Central memory CD8-positive, alpha-beta T cell (primary cell): ENCODE measurements around the gene TGFB1.

ENCODE experiments used
- ATAC-seq: fragments of 150-1000 bp; cut with Tn5 transposase; replicated peaks from 2 replicates; pipeline ENCODE4 v1.10.0; 2022; ENCODE audit warnings: mild to moderate bottlenecking, moderate FRiP score, moderate number of reproducible peaks; ENCODE audit not compliant: poor library complexity, severe bottlenecking; ENCODE audit errors: extremely low read depth
- DNase-seq, 2 donors: peaks; one replicate each; pipeline ENCODE4 v3.0.0; 2021; ENCODE audit warnings: low spot score in 2 of 2
- H3K27ac Mint-ChIP-seq: one replicate; pipeline ENCODE4 v1.8.0; 2022; ENCODE audit warnings: low read depth, mild to moderate bottlenecking, moderate library complexity, mixed read lengths
- H3K27me3 Mint-ChIP-seq: one replicate; pipeline ENCODE4 v1.8.0; 2022; ENCODE audit warnings: mixed read lengths
- H3K36me3 Mint-ChIP-seq: one replicate; pipeline ENCODE4 v1.8.0; 2022; ENCODE audit warnings: mild to moderate bottlenecking, moderate library complexity, mixed read lengths; ENCODE audit not compliant: insufficient read depth
- H3K4me1 Mint-ChIP-seq: one replicate; pipeline ENCODE4 v1.8.0; 2022; ENCODE audit warnings: mixed read lengths
- H3K4me3 Mint-ChIP-seq: one replicate; pipeline ENCODE4 v1.8.0; 2022; ENCODE audit warnings: mild to moderate bottlenecking, moderate library complexity, mixed read lengths
- H3K9me3 Mint-ChIP-seq: one replicate; pipeline ENCODE4 v1.8.0; 2022; ENCODE audit warnings: mixed read lengths

TGFB1 gene

GRCh38 chr19:41353466-41354342 lies at the start of gene TGFB1:
TGFB1 (minus strand) TSS chr19:41353922; CDS start chr19:41353044, 878 bp downstream.
- peak; percentile 41 for ATAC-seq
- DNase-seq, result peak; percentile 83 to 91
- H3K9me3 Mint-ChIP-seq, result no peaks in the 10 kb centered on the region
- peak within 1 kb of the TSS; percentile 96 for H3K4me3 Mint-ChIP-seq
- peaks cover 75% of the 10 kb centered on the region for H3K4me1 Mint-ChIP-seq
- peak within 1 kb of the TSS; percentile 97 for H3K27ac Mint-ChIP-seq
- peaks cover 57% of the 10 kb centered on the region for H3K36me3 Mint-ChIP-seq
- H3K27me3 Mint-ChIP-seq, result no peaks in the 10 kb centered on the region

- peaks cover 48% of the 10 kb centered on the region for H3K4me1 Mint-ChIP-seq
Observed at GRCh38 chr19:41402010-41402409, 48.3 kb upstream of the TGFB1 start.

GRCh38 chr19:41401483-41401882 lies 47.8 kb upstream of the TGFB1 start:
- Mint-ChIP-seq H3K9me3 (no peaks in the 10 kb centered on the region), H3K27me3 (no peaks in the 10 kb centered on the region), H3K4me3 (no peak overlapping the region), H3K4me1 (peaks cover 45% of the 10 kb centered on the region), H3K36me3 (peaks cover 18% of the 10 kb centered on the region), H3K27ac (no peak overlapping the region)
- no peak for DNase-seq
- no peak for ATAC-seq

More at GRCh38 chr19:41402010-41402409, 48.3 kb upstream of the TGFB1 start:
- DNase-seq (no peak), ATAC-seq (no peak)
- no peak overlapping the region for H3K27ac Mint-ChIP-seq
- H3K27me3 Mint-ChIP-seq, result no peaks in the 10 kb centered on the region
- H3K36me3 Mint-ChIP-seq, result peaks cover 18% of the 10 kb centered on the region
- H3K9me3 Mint-ChIP-seq, result no peaks in the 10 kb centered on the region
- H3K4me3 Mint-ChIP-seq, result no peak overlapping the region

GRCh38 chr19:41399525-41399924 lies 45.8 kb upstream of the TGFB1 start:
- peaks cover 17% of the 10 kb centered on the region for H3K36me3 Mint-ChIP-seq
- no peaks in the 10 kb centered on the region for H3K27me3 Mint-ChIP-seq
- DNase-seq, result no peak
- H3K4me3 Mint-ChIP-seq, result peak overlapping the region; percentile 69
- peak overlapping the region; percentile 61 for H3K27ac Mint-ChIP-seq
- ATAC-seq, result no peak
- no peaks in the 10 kb centered on the region for H3K9me3 Mint-ChIP-seq
- peaks cover 56% of the 10 kb centered on the region for H3K4me1 Mint-ChIP-seq

GRCh38 chr19:41399091-41399490 lies 45.4 kb upstream of the TGFB1 start:
- DNase-seq, result no peak
- no peak for ATAC-seq
- Mint-ChIP-seq H3K36me3 (peaks cover 17% of the 10 kb centered on the region), H3K4me3 (peak overlapping the region; percentile 100), H3K4me1 (peaks cover 56% of the 10 kb centered on the region), H3K27ac (peak overlapping the region; percentile 61), H3K9me3 (no peaks in the 10 kb centered on the region), H3K27me3 (no peaks in the 10 kb centered on the region)

GRCh38 chr19:41398598-41398997 lies 44.9 kb upstream of the TGFB1 start:
- ATAC-seq, result no peak
- peak overlapping the region; percentile 98 for H3K27ac Mint-ChIP-seq
- H3K4me1 Mint-ChIP-seq, result peaks cover 55% of the 10 kb centered on the region
- peak overlapping the region; percentile 100 for H3K4me3 Mint-ChIP-seq
- H3K9me3 Mint-ChIP-seq, result no peaks in the 10 kb centered on the region
- H3K27me3 Mint-ChIP-seq, result no peaks in the 10 kb centered on the region
- DNase-seq, result no peak
- H3K36me3 Mint-ChIP-seq, result peaks cover 19% of the 10 kb centered on the region

GRCh38 chr19:41398050-41398418 lies 44.3 kb upstream of the TGFB1 start:
- Mint-ChIP-seq H3K4me1 (peaks cover 51% of the 10 kb centered on the region), H3K27me3 (no peaks in the 10 kb centered on the region)
- no peak for DNase-seq

GRCh38 chr19:41397086-41398049 lies 43.6 kb upstream of the TGFB1 start, which contains the start of the genes BCKDHA and EXOSC5:
BCKDHA (plus strand) TSS chr19:41397818; CDS start chr19:41397828, 10 bp downstream.
EXOSC5 (minus strand) TSS chr19:41397359; CDS start chr19:41397328, 31 bp downstream.
- peaks cover 14% of the 10 kb centered on the region for H3K36me3 Mint-ChIP-seq
- H3K27ac Mint-ChIP-seq, result peak within 1 kb of the TSS; percentile 98
- H3K27me3 Mint-ChIP-seq, result no peaks in the 10 kb centered on the region
- ATAC-seq, result peak; percentile 98
- H3K9me3 Mint-ChIP-seq, result no peaks in the 10 kb centered on the region
- peaks cover 47% of the 10 kb centered on the region for H3K4me1 Mint-ChIP-seq
- peak within 1 kb of the TSS; percentile 100 for H3K4me3 Mint-ChIP-seq
- DNase-seq, result peak; percentile 96 to 99

More at GRCh38 chr19:41398050-41398418, 44.3 kb upstream of the TGFB1 start:
- peak overlapping the region; percentile 100 for H3K4me3 Mint-ChIP-seq
- peaks cover 16% of the 10 kb centered on the region for H3K36me3 Mint-ChIP-seq
- H3K27ac Mint-ChIP-seq, result peak overlapping the region; percentile 98
- ATAC-seq, result no peak
- no peaks in the 10 kb centered on the region for H3K9me3 Mint-ChIP-seq

- Mint-ChIP-seq H3K4me3 (peak overlapping the region; percentile 100), H3K27me3 (no peaks in the 10 kb centered on the region), H3K27ac (no peak overlapping the region), H3K36me3 (peaks cover 20% of the 10 kb centered on the region), H3K9me3 (no peaks in the 10 kb centered on the region), H3K4me1 (peaks cover 39% of the 10 kb centered on the region)
- DNase-seq, result no peak
- no peak for ATAC-seq
Observed at GRCh38 chr19:41395355-41395754, 41.6 kb upstream of the TGFB1 start.

- Mint-ChIP-seq H3K4me1 (peaks cover 18% of the 10 kb centered on the region), H3K36me3 (peaks cover 19% of the 10 kb centered on the region), H3K27ac (no peak overlapping the region), H3K4me3 (no peak overlapping the region), H3K27me3 (no peaks in the 10 kb centered on the region), H3K9me3 (no peaks in the 10 kb centered on the region)
- no peak for ATAC-seq
- DNase-seq, result no peak
Observed at GRCh38 chr19:41392775-41393174, 39.1 kb upstream of the TGFB1 start.

GRCh38 chr19:41391618-41392017 lies 37.9 kb upstream of the TGFB1 start:
- H3K9me3 Mint-ChIP-seq, result no peaks in the 10 kb centered on the region
- no peak overlapping the region for H3K27ac Mint-ChIP-seq
- peaks cover 11% of the 10 kb centered on the region for H3K4me1 Mint-ChIP-seq
- H3K36me3 Mint-ChIP-seq, result peaks cover 18% of the 10 kb centered on the region
- H3K4me3 Mint-ChIP-seq, result no peak overlapping the region
- no peaks in the 10 kb centered on the region for H3K27me3 Mint-ChIP-seq
- ATAC-seq, result no peak
- DNase-seq, result no peak

- no peak overlapping the region for H3K27ac Mint-ChIP-seq
- H3K4me3 Mint-ChIP-seq, result no peak overlapping the region
- no peaks in the 10 kb centered on the region for H3K4me1 Mint-ChIP-seq
- peaks cover 14% of the 10 kb centered on the region for H3K36me3 Mint-ChIP-seq
- no peaks in the 10 kb centered on the region for H3K9me3 Mint-ChIP-seq
- DNase-seq, result no peak
- H3K27me3 Mint-ChIP-seq, result no peaks in the 10 kb centered on the region
- ATAC-seq, result no peak
Observed at GRCh38 chr19:41386442-41386841, 32.7 kb upstream of the TGFB1 start.
